Measurements from ENCODE around the gene IDH3G. TPM values are rescaled to one million over a fixed set of nuclear protein-coding genes. Genes with fewer than 3 reads are reported as not detected.
"Not testable (repeated sequence)": the region's sequence is repeated elsewhere in the genome, so short reads cannot be mapped to it uniquely, and the experiment has no call there.

IDH3G gene
- total and polyA plus RNA-seq, 2 of the 8 experiments (the other 6 are each of a cell fraction or from before 2014, with no cell fraction given) = 39.4 to 66.7 TPM

GRCh38 chrX:153818571-153819383 lies 24.6 kb upstream of the IDH3G start (continued):
- no peak for TF ChIP-seq NANOG (IDR thresholded peaks at IDR 0.05; ENCODE audit: insufficient read depth, low read depth, low read length, poor library complexity, severe bottlenecking)
- no peak for TF ChIP-seq TBP (IDR thresholded peaks at IDR 0.05; ENCODE audit: low read depth, low read length)
- TF ChIP-seq USF2 (IDR thresholded peaks at IDR 0.05; ENCODE audit: low read length) = no peak
- TF ChIP-seq EP300 (IDR thresholded peaks at IDR 0.05; ENCODE audit: borderline replicate concordance in 1 of 2, low read depth in 2 of 2, low read length in 2 of 2) = 0 out of 3 replicates have a peak, but pooled peaks of 1 of the 2 experiments have one; percentile 14
- no peak for TF ChIP-seq CBX5 (IDR thresholded peaks at IDR 0.05; ENCODE audit: low read depth, low read length)

GRCh38 chrX:153818064-153818463 lies 23.9 kb upstream of the IDH3G start:
- peaks cover 17 to 79% of the 10 kb centered on the region in 2 experiments for H3K79me2 ChIP-seq (ENCODE audit: control insufficient read depth in 1 of 2, insufficient read depth in 2 of 2, low read length in 2 of 2)
- peak overlapping the region in 1 of 4 experiments; percentile 0; a peak in 1 of 7 replicates for H3K9ac ChIP-seq (replicated peaks in 1 of 4; ENCODE audit: extremely low read depth in 1 of 4, low read depth in 3 of 4, low read length in 3 of 4)
- DNase-seq (ENCODE audit: low read depth in 1 of 2, low spot score in 2 of 2) = not testable (repeated sequence)

More at GRCh38 chrX:153818064-153818463, 23.9 kb upstream of the IDH3G start:
- H4K91ac ChIP-seq (replicated peaks; ENCODE audit: insufficient read length, low read length); H4K5ac ChIP-seq (ENCODE audit: insufficient read length, low read depth, low read length); H3K56ac ChIP-seq (replicated peaks; ENCODE audit: insufficient read length, low read depth, low read length); H3K4me3 ChIP-seq (ENCODE audit: extremely low read depth in 1 of 4, insufficient read depth in 2 of 4, low read depth in 3 of 4, low read length in 4 of 4); H2BK20ac ChIP-seq (ENCODE audit: low read length); H2AFZ ChIP-seq (ENCODE audit: low read length); FAIRE-seq; H2BK120ac ChIP-seq (replicated peaks; ENCODE audit: low read depth, low read length); H3K4ac ChIP-seq (replicated peaks; ENCODE audit: insufficient read length, low read depth, low read length); H3K18ac ChIP-seq (ENCODE audit: extremely low read depth, low read length); H3K36me3 ChIP-seq (ENCODE audit: control insufficient read depth in 2 of 4, insufficient read depth in 4 of 4, low read length in 3 of 4); H3K14ac ChIP-seq (ENCODE audit: insufficient read length); H3K27me3 ChIP-seq (replicated peaks in 1 of 4; ENCODE audit: control insufficient read depth in 3 of 4, extremely low read depth in 1 of 4, insufficient read depth in 3 of 4, low read length in 3 of 4); H3K23ac ChIP-seq (ENCODE audit: insufficient read length); H3K27ac ChIP-seq (ENCODE audit: low read depth, low read length); H2AK5ac ChIP-seq (ENCODE audit: low read depth, low read length); H2BK5ac ChIP-seq (ENCODE audit: low read depth, low read length); H4K8ac ChIP-seq (ENCODE audit: extremely low read depth, insufficient read depth, low read length); H3K9me3 ChIP-seq (ENCODE audit: insufficient read depth in 2 of 2, low read depth in 1 of 2, low read length in 1 of 2); H2BK12ac ChIP-seq (ENCODE audit: low read depth, low read length); H3K79me1 ChIP-seq (ENCODE audit: low read depth, low read length); H3K23me2 ChIP-seq (ENCODE audit: low read depth, low read length); H2BK15ac ChIP-seq (ENCODE audit: low read length): not testable (repeated sequence)
- Histone ChIP-seq H3K4me2 (ENCODE audit: insufficient read depth in 1 of 2, low read depth in 2 of 2, low read length in 2 of 2) (peak overlapping the region in 1 of 2 experiments; percentile 80; a peak in 2 of 4 replicates), H3K4me1 (replicated peaks in 1 of 4; ENCODE audit: control insufficient read depth in 3 of 4, insufficient read depth in 4 of 4, low read length in 3 of 4) (peaks cover 3 to 21% (median 7%) of the 10 kb centered on the region in 4 experiments), H4K20me1 (replicated peaks in 1 of 2; ENCODE audit: control insufficient read depth in 1 of 2, insufficient read depth in 2 of 2, low read length in 2 of 2) (peaks cover 0 to 15% of the 10 kb centered on the region in 2 experiments)
- 90% methylated on average over 7 of the region's 9 CpGs; no CpG with 5 or more reads in 1 of the 2 experiments for WGBS, 2 experiments (ENCODE audit: extremely low coverage in 1 of 2, insufficient coverage in 1 of 2, insufficient read length in 1 of 2, insufficient replicate concordance in 2 of 2, low coverage in 1 of 2, low lambda C conversion rate in 2 of 2, missing lambda C conversion rate in 1 of 2)
- ChIA-PET CTCF (ENCODE audit: partially characterized antibody) (interaction anchor here (0.7 to 2.2 kb wide), 8 partner anchors 9 to 133 kb away, joined by 3 to 6 read pairs (median 4); partner anchors contain the start of gene L1CAM), POLR2A (ENCODE audit: partially characterized antibody) (interaction anchor here (0.8 to 3.6 kb wide), 8 partner anchors 10 to 153 kb away, joined by 3 to 23 read pairs (median 6); partner anchors contain the start of genes IDH3G and SSR4)

All from H1 (cell line).